ENCODE data around the gene NINJ2. TPM values are rescaled to one million over a fixed set of nuclear protein-coding genes. Genes with fewer than 3 reads are reported as not detected.
A peak's percentile ranks its signal among the peaks of the same experiment; 100 is the strongest.

NINJ2 gene
- total and polyA plus RNA-seq, 10 of the 15 experiments (the other 5 are each of a cell fraction or from before 2014, with no cell fraction given) = 8.9 to 51.6 (median 21.3) TPM

- TF ChIP-seq NFYA (IDR thresholded peaks at IDR 0.05; ENCODE audit: borderline replicate concordance, low read depth, low read length) (no peak), ZBTB40 (IDR thresholded peaks at IDR 0.05; ENCODE audit: borderline replicate concordance) (peak; percentile 21; the same call in 1 of the 2 replicates), SIX5 (IDR thresholded peaks at IDR 0.05; ENCODE audit: low read depth, low read length, severe bottlenecking) (no peak), GATAD2B (conservative IDR thresholded peaks at IDR 0.05; ENCODE audit: low read depth) (peak; percentile 87), ATF7 (IDR thresholded peaks at IDR 0.05; ENCODE audit: low read depth) (peak; percentile 95), E2F8 (IDR thresholded peaks at IDR 0.05; ENCODE audit: low read depth, partially characterized antibody) (peak; percentile 33), SMARCA5 (IDR thresholded peaks at IDR 0.05) (peak; percentile 87), MAX (IDR thresholded peaks at IDR 0.05; ENCODE audit: low read depth, low read length) (no peak), ZNF592 (IDR thresholded peaks at IDR 0.05) (no peak), CTCF (IDR thresholded peaks at IDR 0.05 in 2 of 3, conservative IDR thresholded peaks at IDR 0.05 in 1 of 3; ENCODE audit: control insufficient read depth in 2 of 3, extremely low read depth in 1 of 3, insufficient read depth in 1 of 3, low read depth in 3 of 3, low read length in 3 of 3) (no peak), GABPA (IDR thresholded peaks at IDR 0.05; ENCODE audit: low read depth) (peak; percentile 56; the same call in 1 of the 2 replicates), BHLHE40 (IDR thresholded peaks at IDR 0.05; ENCODE audit: borderline replicate concordance in 1 of 2, low read depth in 2 of 2, low read length in 1 of 2) (peak; percentile 68 to 75; a peak in 3 of 4 replicates), NBN (IDR thresholded peaks at IDR 0.05) (peak; percentile 90)
Observed at GRCh38 chr12:674272-674781, 11.1 kb upstream of the NINJ2 start (continued).

Data from GM12878 (cell line).